Neural cell (in vitro differentiated cells): ENCODE data around the gene ZSCAN1. TPM values are rescaled to one million over a fixed set of nuclear protein-coding genes. Genes with fewer than 3 reads are reported as not detected.

Experiments
- H2AFZ ChIP-seq: fragments of 200-600, 300-800 bp; sonication (generic), shearing (Covaris generic); 2 replicates; pipeline ENCODE4 v1.6.0; 2014; ENCODE audit warnings: low read depth, mild to moderate bottlenecking, antibody characterized with exemption, low read length, moderate library complexity
- H3F3A ChIP-seq: fragments of 200-600 bp; shearing (Covaris generic); 2 replicates; pipeline ENCODE4 v1.6.1; 2016; ENCODE audit warnings: mild to moderate bottlenecking, moderate library complexity, mixed read lengths, antibody characterized with exemption, low read length; ENCODE audit not compliant: insufficient read depth, poor library complexity, severe bottlenecking
- H3K27ac ChIP-seq: fragments of 200-600, 300-800 bp; sonication (generic), shearing (Covaris generic); 2 replicates; pipeline ENCODE4 v1.5.1; 2014; ENCODE audit warnings: mild to moderate bottlenecking, low read length, moderate library complexity
- H3K27me3 ChIP-seq: fragments of 300-800, 200-600 bp; sonication (generic), shearing (Covaris generic); 2 replicates; pipeline ENCODE4 v1.6.0; 2014; ENCODE audit warnings: mild to moderate bottlenecking, low read depth, low read length, moderate library complexity; ENCODE audit not compliant: insufficient read depth
- H3K36me3 ChIP-seq: fragments of 300-800, 200-600 bp; sonication (generic), shearing (Covaris generic); 2 replicates; pipeline ENCODE4 v1.5.1; 2014; ENCODE audit warnings: mild to moderate bottlenecking, antibody characterized with exemption, low read length, moderate library complexity; ENCODE audit not compliant: insufficient read depth
- H3K4me2 ChIP-seq: fragments of 300-800, 200-600 bp; sonication (generic), shearing (Covaris generic); 2 replicates; pipeline ENCODE4 v1.6.0; 2014; ENCODE audit warnings: mild to moderate bottlenecking, low read length
- H3K4me3 ChIP-seq: fragments of 300-800, 200-600 bp; sonication (generic), shearing (Covaris generic); 2 replicates; pipeline ENCODE4 v1.5.1; 2014; ENCODE audit warnings: mild to moderate bottlenecking, low read length, moderate library complexity
- H3K79me2 ChIP-seq: fragments of 200-600 bp; shearing (Covaris generic); replicated peaks from 2 replicates; pipeline ENCODE4 v1.6.0; 2014; ENCODE audit warnings: mild to moderate bottlenecking, low read length, moderate library complexity; ENCODE audit not compliant: insufficient read depth
- H3K9ac ChIP-seq: fragments of 300-800, 200-600 bp; sonication (generic), shearing (Covaris generic); 2 replicates; pipeline ENCODE4 v1.6.1; 2016; ENCODE audit warnings: mild to moderate bottlenecking, low read length, mixed read lengths
- H3K9me2 ChIP-seq: fragments of 200-600 bp; shearing (Covaris generic); 2 replicates; pipeline ENCODE4 v1.6.1; 2016; ENCODE audit warnings: mild to moderate bottlenecking, low read length, mixed read lengths; ENCODE audit not compliant: insufficient read depth
- H3K9me3 ChIP-seq: fragments of 200-600, 300-800 bp; sonication (generic), shearing (Covaris generic); 2 replicates; pipeline ENCODE4 v1.6.1; 2016; ENCODE audit warnings: mild to moderate bottlenecking, mixed run types, low read length, moderate library complexity, mixed read lengths
- H4K20me1 ChIP-seq: fragments of 200-600 bp; shearing (Covaris generic); 2 replicates; pipeline ENCODE4 v1.6.1; 2016; ENCODE audit warnings: mild to moderate bottlenecking, mixed run types; ENCODE audit not compliant: insufficient read depth
- EP300 ChIP-seq: fragments of 450-650 bp; conservative IDR thresholded peaks from 2 replicates; pipeline ENCODE4 v1.6.1; 2014; ENCODE audit warnings: antibody characterized with exemption, mild to moderate bottlenecking, moderate library complexity; ENCODE audit not compliant: poor library complexity, severe bottlenecking
- EZH2 ChIP-seq: fragments of 200-600, 300-800 bp; shearing (Covaris generic), sonication (generic); IDR thresholded peaks from 2 replicates; pipeline ENCODE4 v1.6.1; 2014; ENCODE audit warnings: antibody characterized with exemption, low read length, borderline replicate concordance, mild to moderate bottlenecking; ENCODE audit not compliant: insufficient read depth, poor library complexity, severe bottlenecking
- MXI1 ChIP-seq: fragments of 450-650 bp; conservative IDR thresholded peaks from 2 replicates; pipeline ENCODE4 v1.6.1; 2014; ENCODE audit warnings: antibody characterized with exemption, mild to moderate bottlenecking; ENCODE audit not compliant: poor library complexity, severe bottlenecking
- POLR2AphosphoS5 ChIP-seq: IDR thresholded peaks from 2 replicates; pipeline ENCODE4 v1.6.1; 2012
- RAD21 ChIP-seq: fragments of 450-650 bp; conservative IDR thresholded peaks from 2 replicates; pipeline ENCODE4 v1.6.1; 2014; ENCODE audit warnings: antibody characterized with exemption, mild to moderate bottlenecking, moderate library complexity
- REST ChIP-seq: IDR thresholded peaks from 2 replicates; pipeline ENCODE4 v1.6.1; 2012; ENCODE audit warnings: borderline replicate concordance
- SMC3 ChIP-seq: fragments of 450-650 bp; conservative IDR thresholded peaks from 2 replicates; pipeline ENCODE4 v1.6.1; 2014; ENCODE audit warnings: antibody characterized with exemption, mild to moderate bottlenecking, moderate library complexity; ENCODE audit not compliant: poor library complexity
- polyA plus RNA-seq: library from polyadenylated mRNA; depleted of rRNA; stranded (reverse); fragments of >200 nt; gene quantifications from 2 replicates; pipeline ENCODE4 v1.2.3, GENCODE V29; 2014
- TF ChIP-seq, protein P1 (sequence below): fragments of 450-650 bp; IDR thresholded peaks from 2 replicates; pipeline ENCODE4 v1.5.1; 2014; ENCODE audit warnings: antibody characterized with exemption, mild to moderate bottlenecking, moderate library complexity; ENCODE audit not compliant: poor library complexity, severe bottlenecking

The ZSCAN1 gene
- polyA plus RNA-seq, 1 donor from 2014 or later: 6.3 TPM

DNA sequence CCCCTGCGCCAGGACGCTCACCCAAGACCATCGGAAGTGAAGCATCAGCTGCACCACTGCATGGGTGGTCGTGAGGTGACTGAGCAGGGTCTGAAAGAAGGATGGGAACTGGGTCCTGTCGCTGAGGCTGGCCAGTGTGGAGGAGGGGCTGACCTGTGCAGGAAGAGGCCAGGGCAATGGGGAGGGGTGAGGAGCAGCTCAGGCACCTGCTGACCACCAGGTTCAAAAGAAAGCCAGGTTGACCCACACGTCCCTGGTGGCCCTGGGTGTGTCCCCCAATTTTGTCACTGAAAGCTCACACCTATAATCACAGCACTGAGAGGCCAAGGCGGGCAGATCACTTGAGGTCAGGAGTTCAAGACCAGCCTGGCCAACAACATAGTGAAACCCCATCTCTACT, 13.7 kb upstream of the ZSCAN1 start:
- Histone ChIP-seq H3K9me3 (no peaks in the 10 kb centered on the region), H3K79me2 (no peaks in the 10 kb centered on the region), H2AFZ (no peak overlapping the region), H3K36me3 (no peaks in the 10 kb centered on the region), H3F3A (no peaks in the 10 kb centered on the region), H4K20me1 (no peaks in the 10 kb centered on the region), H3K9ac (no peak overlapping the region), H3K4me2 (no peak overlapping the region), H3K4me3 (no peak overlapping the region), H3K27ac (no peak overlapping the region), H3K9me2 (no peaks in the 10 kb centered on the region), H3K27me3 (no peaks in the 10 kb centered on the region)
- no peak for TF ChIP-seq REST
- no peak for TF ChIP-seq RAD21
- TF ChIP-seq POLR2AphosphoS5: no peak
- TF ChIP-seq SMC3: no peak
- TF ChIP-seq MXI1: no peak
- TF ChIP-seq EZH2: no peak
- TF ChIP-seq EP300: no peak
- TF ChIP-seq, protein P1, sequence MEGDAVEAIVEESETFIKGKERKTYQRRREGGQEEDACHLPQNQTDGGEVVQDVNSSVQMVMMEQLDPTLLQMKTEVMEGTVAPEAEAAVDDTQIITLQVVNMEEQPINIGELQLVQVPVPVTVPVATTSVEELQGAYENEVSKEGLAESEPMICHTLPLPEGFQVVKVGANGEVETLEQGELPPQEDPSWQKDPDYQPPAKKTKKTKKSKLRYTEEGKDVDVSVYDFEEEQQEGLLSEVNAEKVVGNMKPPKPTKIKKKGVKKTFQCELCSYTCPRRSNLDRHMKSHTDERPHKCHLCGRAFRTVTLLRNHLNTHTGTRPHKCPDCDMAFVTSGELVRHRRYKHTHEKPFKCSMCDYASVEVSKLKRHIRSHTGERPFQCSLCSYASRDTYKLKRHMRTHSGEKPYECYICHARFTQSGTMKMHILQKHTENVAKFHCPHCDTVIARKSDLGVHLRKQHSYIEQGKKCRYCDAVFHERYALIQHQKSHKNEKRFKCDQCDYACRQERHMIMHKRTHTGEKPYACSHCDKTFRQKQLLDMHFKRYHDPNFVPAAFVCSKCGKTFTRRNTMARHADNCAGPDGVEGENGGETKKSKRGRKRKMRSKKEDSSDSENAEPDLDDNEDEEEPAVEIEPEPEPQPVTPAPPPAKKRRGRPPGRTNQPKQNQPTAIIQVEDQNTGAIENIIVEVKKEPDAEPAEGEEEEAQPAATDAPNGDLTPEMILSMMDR: no peak

GRCh38 chr19:58021541-58022282, 12.1 kb upstream of the ZSCAN1 start:
- H3K9me2 ChIP-seq: no peaks in the 10 kb centered on the region

More at GRCh38 chr19:58021541-58022282, 12.1 kb upstream of the ZSCAN1 start:
- H3K9ac ChIP-seq: no peak overlapping the region
- no peak overlapping the region for H2AFZ ChIP-seq
- no peaks in the 10 kb centered on the region for H3K27me3 ChIP-seq
- H3K27ac ChIP-seq: no peak overlapping the region
- no peaks in the 10 kb centered on the region for H3F3A ChIP-seq
- H4K20me1 ChIP-seq: no peaks in the 10 kb centered on the region
- TF ChIP-seq, protein P1: peak; percentile 52
- TF ChIP-seq SMC3 (peak; percentile 59), REST (no peak), EP300 (no peak), RAD21 (peak; percentile 51)
- no peaks in the 10 kb centered on the region for H3K9me3 ChIP-seq
- no peak overlapping the region for H3K4me3 ChIP-seq
- no peaks in the 10 kb centered on the region for H3K36me3 ChIP-seq
- H3K4me2 ChIP-seq: no peak overlapping the region
- no peaks in the 10 kb centered on the region for H3K79me2 ChIP-seq
